ENCODE data around the gene LZIC. TPM values are rescaled to one million over a fixed set of nuclear protein-coding genes. Genes with fewer than 3 reads are reported as not detected.

LZIC gene
- total and polyA plus RNA-seq, 2 of the 8 experiments (the other 6 are each of a cell fraction or from before 2014, with no cell fraction given) = 4.8 to 20.3 TPM

DNA sequence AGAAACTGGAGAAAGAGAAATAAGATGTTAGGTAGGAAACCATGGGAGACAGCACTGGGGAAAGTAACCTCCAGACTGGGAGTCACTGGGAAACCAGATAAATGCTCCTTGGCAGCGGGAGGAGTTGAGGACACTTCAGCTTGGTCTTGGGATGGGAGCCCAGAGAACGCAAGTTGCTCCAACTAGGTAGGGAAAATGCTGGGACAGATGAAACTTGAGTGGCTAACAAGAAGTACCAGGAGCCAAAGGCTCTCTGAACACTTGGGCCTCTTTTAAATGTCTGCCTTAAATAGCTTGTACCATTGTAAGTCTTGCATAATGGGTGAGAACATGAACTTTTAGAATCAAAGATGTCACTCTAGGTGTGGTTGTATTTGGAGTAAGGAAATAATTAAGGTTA lies 3.1 kb upstream of the LZIC start (continued):
- no peak for TF ChIP-seq SUZ12 (IDR thresholded peaks at IDR 0.05; ENCODE audit: low read length)
- TF ChIP-seq KDM5A (IDR thresholded peaks at IDR 0.05; ENCODE audit: low read length) = no peak
- TF ChIP-seq RFX5 (IDR thresholded peaks at IDR 0.05; ENCODE audit: borderline replicate concordance, low read depth, low read length) = no peak
- no peak for TF ChIP-seq CBX5 (IDR thresholded peaks at IDR 0.05; ENCODE audit: low read depth, low read length)
- TF ChIP-seq EP300 (IDR thresholded peaks at IDR 0.05; ENCODE audit: borderline replicate concordance in 1 of 2, low read depth in 2 of 2, low read length in 2 of 2) = no peak
- TF ChIP-seq CEBPB (IDR thresholded peaks at IDR 0.05; ENCODE audit: low read depth, low read length) = no peak
